Smooth muscle cell (in vitro differentiated cells): ENCODE results near the gene RTL10. TPM values are rescaled to one million over a fixed set of nuclear protein-coding genes. Genes with fewer than 3 reads are reported as not detected.

Experiments
- DNase-seq: peaks from one replicate; lab custom pipeline; 2025; ENCODE audit not compliant: unreplicated experiment; lab: John Stamatoyannopoulos, UW
- H2AFZ ChIP-seq: fragments of 200-600 bp; sonication (generic); 2 replicates; pipeline ENCODE4 v1.6.0; 2016; ENCODE audit warnings: antibody characterized with exemption, low read depth, mild to moderate bottlenecking
- H3F3A ChIP-seq: fragments of 200-600 bp; sonication (generic); 2 replicates; pipeline ENCODE4 v1.6.0; 2017; ENCODE audit warnings: antibody characterized with exemption, low read depth
- H3K27ac ChIP-seq: fragments of 200-600 bp; sonication (generic); 2 replicates; pipeline ENCODE4 v1.5.1; 2016; ENCODE audit warnings: low read depth, mild to moderate bottlenecking
- H3K27me3 ChIP-seq: fragments of 200-600 bp; sonication (generic); 2 replicates; pipeline ENCODE4 v1.6.1; 2016; ENCODE audit warnings: low read depth, mild to moderate bottlenecking
- H3K36me3 ChIP-seq: fragments of 200-600 bp; sonication (generic); 2 replicates; pipeline ENCODE4 v1.5.1; 2016; ENCODE audit warnings: low read depth
- H3K4me1 ChIP-seq: fragments of 200-600 bp; sonication (generic); 2 replicates; pipeline ENCODE4 v1.5.1; 2016; ENCODE audit warnings: low read depth
- H3K4me2 ChIP-seq: fragments of 200-600 bp; sonication (generic); 2 replicates; pipeline ENCODE4 v1.6.0; 2016; ENCODE audit warnings: mild to moderate bottlenecking
- H3K4me3 ChIP-seq: fragments of 200-600 bp; sonication (generic); 2 replicates; pipeline ENCODE4 v1.5.1; 2016; ENCODE audit warnings: mild to moderate bottlenecking
- H3K79me2 ChIP-seq: fragments of 200-600 bp; sonication (generic); 2 replicates; pipeline ENCODE4 v1.6.0; 2016; ENCODE audit warnings: low read depth, mild to moderate bottlenecking
- H3K9ac ChIP-seq: fragments of 200-600 bp; sonication (generic); 2 replicates; pipeline ENCODE4 v1.6.0; 2016; ENCODE audit warnings: low read depth
- H3K9me3 ChIP-seq: fragments of 200-600 bp; sonication (generic); replicated peaks from 2 replicates; pipeline ENCODE4 v1.5.1; 2016; ENCODE audit warnings: low read depth
- H4K20me1 ChIP-seq: fragments of 200-600 bp; sonication (generic); 2 replicates; pipeline ENCODE4 v1.6.0; 2016; ENCODE audit warnings: low read depth
- CTCF ChIP-seq: fragments of 200-600 bp; sonication (generic); IDR thresholded peaks from 2 replicates; pipeline ENCODE4 v1.5.1; 2017; ENCODE audit warnings: borderline replicate concordance, mild to moderate bottlenecking, antibody characterized with exemption; ENCODE audit not compliant: insufficient read depth, poor library complexity, severe bottlenecking
- WGBS: methylation state at CpG from one replicate; pipeline ENCODE4 v1.1.7; 2016; ENCODE audit warnings: low lambda C conversion rate; 5-methylcytosine and 5-hydroxymethylcytosine counted together
- polyA plus RNA-seq: library from polyadenylated mRNA; unstranded; fragments of >200 nt; fragmentation: Nextera tagmentation; extraction: Ambion mirVana; gene quantifications from 2 replicates; pipeline ENCODE4 v1.2.1, GENCODE V29; 2016
- total RNA-seq: library from RNA; depleted of rRNA; stranded (reverse); fragments of >200 nt; gene quantifications from 2 replicates; pipeline ENCODE4 v1.2.3, GENCODE V29; 2014

RTL10 gene
- total and polyA plus RNA-seq, 2 experiments from 2014 or later = 3.8 to 7.5 TPM

- 94% methylated on average over 11 of the region's 11 CpGs for WGBS
- H3K4me1 ChIP-seq = no peaks in the 10 kb centered on the region
- no peak for DNase-seq
- H3K79me2 ChIP-seq = no peaks in the 10 kb centered on the region
- H3K4me2 ChIP-seq = no peak overlapping the region
- no peaks in the 10 kb centered on the region for H3K9me3 ChIP-seq
- H3K36me3 ChIP-seq = no peaks in the 10 kb centered on the region
- no peak overlapping the region for H3K27ac ChIP-seq
- H3K4me3 ChIP-seq = no peak overlapping the region
- H3K9ac ChIP-seq = no peak overlapping the region
- H3K27me3 ChIP-seq = no peaks in the 10 kb centered on the region
- TF ChIP-seq CTCF = no peak
- H3F3A ChIP-seq = no peaks in the 10 kb centered on the region
- no peaks in the 10 kb centered on the region for H4K20me1 ChIP-seq
- H2AFZ ChIP-seq = no peak overlapping the region
Measured at GRCh38 chr22:19812910-19813309, 41.8 kb downstream of the RTL10 start.

- WGBS = 96% methylated on average over 33 of the region's 36 CpGs
- Histone ChIP-seq H2AFZ (no peak overlapping the region), H3K27me3 (no peaks in the 10 kb centered on the region), H3K4me1 (no peaks in the 10 kb centered on the region), H4K20me1 (no peaks in the 10 kb centered on the region), H3K9ac (no peak overlapping the region), H3K36me3 (no peaks in the 10 kb centered on the region), H3K9me3 (no peaks in the 10 kb centered on the region), H3K4me3 (no peak overlapping the region), H3K79me2 (no peaks in the 10 kb centered on the region), H3F3A (no peaks in the 10 kb centered on the region), H3K4me2 (no peak overlapping the region), H3K27ac (no peak overlapping the region)
- DNase-seq = no peak
- no peak for TF ChIP-seq CTCF
Measured at GRCh38 chr22:19811811-19812771, 42.6 kb downstream of the RTL10 start.

- Histone ChIP-seq H4K20me1 (no peaks in the 10 kb centered on the region), H3K27me3 (no peaks in the 10 kb centered on the region), H3K4me2 (no peak overlapping the region), H3K27ac (no peak overlapping the region), H3K79me2 (no peaks in the 10 kb centered on the region), H3K4me1 (no peaks in the 10 kb centered on the region), H2AFZ (no peak overlapping the region), H3F3A (no peaks in the 10 kb centered on the region), H3K36me3 (no peaks in the 10 kb centered on the region), H3K9ac (no peak overlapping the region), H3K4me3 (no peak overlapping the region), H3K9me3 (no peaks in the 10 kb centered on the region)
- TF ChIP-seq CTCF = no peak
- WGBS = 96% methylated on average over 12 of the region's 12 CpGs
- no peak for DNase-seq
Measured at GRCh38 chr22:19811211-19811621, 43.5 kb downstream of the RTL10 start.
